ENCODE data around the gene UNC93A.

DNA sequence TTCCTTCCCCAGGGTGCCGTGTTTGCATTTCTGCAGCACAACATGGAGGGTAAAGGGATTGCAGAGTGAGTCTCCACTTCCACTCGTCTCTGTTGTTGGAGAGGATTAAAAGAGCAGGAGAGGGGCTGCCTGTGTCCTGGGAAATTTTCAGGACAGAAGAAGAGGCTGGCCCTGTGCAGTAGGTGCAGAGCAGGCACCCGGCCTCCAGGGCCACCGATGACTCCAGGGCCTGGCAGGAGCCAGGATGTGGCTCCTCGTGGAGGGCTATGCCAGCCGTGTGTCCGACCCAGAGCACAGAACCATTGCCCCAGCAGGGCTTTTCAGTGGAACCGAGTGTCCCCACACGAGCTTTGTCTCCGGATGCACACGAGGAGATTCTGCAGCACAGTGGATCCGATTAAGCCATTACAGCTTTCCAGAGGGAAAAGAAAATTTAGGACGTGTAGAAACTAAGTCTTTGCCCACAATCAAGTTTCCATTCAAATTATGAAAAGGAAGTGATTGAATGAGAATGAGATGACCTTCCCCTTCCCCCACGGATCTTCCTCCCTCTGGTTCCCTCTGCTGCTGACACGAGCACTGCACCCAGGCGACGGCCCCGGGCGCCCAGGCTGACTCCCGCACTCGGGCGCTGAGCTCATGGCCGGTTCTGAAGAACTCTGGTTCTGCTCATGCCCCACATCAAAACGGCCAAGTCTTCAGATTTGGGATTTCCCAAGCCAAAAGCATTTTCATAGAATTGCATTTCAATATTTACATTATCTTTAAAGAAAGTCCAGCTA is 43.1 kb upstream of the UNC93A start:
- TF ChIP-seq CTCF (IDR thresholded peaks at IDR 0.05; ENCODE audit: borderline replicate concordance, extremely low read depth, low read length, poor library complexity, severe bottlenecking) (no peak), EZH2 (IDR thresholded peaks at IDR 0.05; ENCODE audit: borderline replicate concordance, low read depth, low read length, severe bottlenecking) (no peak)
